ENCODE data around the gene SIRT1. TPM values are rescaled to one million over a fixed set of nuclear protein-coding genes. Genes with fewer than 3 reads are reported as not detected.

Gene SIRT1
- total RNA-seq, 1 experiment from 2014 or later = 83.8 TPM

- no peaks in the 10 kb centered on the region for H3K27me3 Mint-ChIP-seq (ENCODE audit: low read depth)
- Histone ChIP-seq H3K23ac (ENCODE audit: insufficient read length, low read depth, low read length) (no peak overlapping the region), H2BK15ac (ENCODE audit: low read depth, low read length) (no peak overlapping the region), H4K5ac (ENCODE audit: insufficient read length, low read depth, low read length) (no peak overlapping the region), H2BK5ac (ENCODE audit: insufficient read length, low read length) (no peak overlapping the region), H3K4me1 (ENCODE audit: insufficient read depth, low read length) (no peaks in the 10 kb centered on the region), H3K18ac (ENCODE audit: insufficient read length, low read depth, low read length) (no peak overlapping the region), H3K9ac (ENCODE audit: extremely low read depth, insufficient read length, low read length) (no peak overlapping the region), H3K4me2 (ENCODE audit: insufficient read depth, insufficient read length, low read length) (no peak overlapping the region), H3K27me3 (ENCODE audit: insufficient read depth, low read length) (no peaks in the 10 kb centered on the region), H3K9me3 (ENCODE audit: control insufficient read depth, low read depth, low read length) (no peaks in the 10 kb centered on the region), H2AK5ac (ENCODE audit: insufficient read length, low read length) (no peak overlapping the region), H4K8ac (replicated peaks; ENCODE audit: insufficient read length, low read depth, low read length) (no peak overlapping the region), H3K79me1 (ENCODE audit: insufficient read depth, low read depth, low read length, poor library complexity, severe bottlenecking) (no peaks in the 10 kb centered on the region), H2BK20ac (ENCODE audit: low read depth, low read length, poor library complexity, severe bottlenecking) (no peak overlapping the region), H3K79me2 (ENCODE audit: insufficient read depth, low read length) (no peaks in the 10 kb centered on the region), H3K27ac (ENCODE audit: insufficient read length, low read depth, low read length) (no peak overlapping the region), H3K14ac (ENCODE audit: insufficient read depth, low read length) (no peak overlapping the region), H3T11ph (ENCODE audit: low read length) (no peak overlapping the region), H3K4ac (ENCODE audit: low read depth, low read length) (no peak overlapping the region), H4K91ac (ENCODE audit: insufficient read length, low read depth, low read length) (no peak overlapping the region), H2BK120ac (ENCODE audit: low read depth, low read length, poor library complexity, severe bottlenecking) (no peak overlapping the region), H2BK12ac (ENCODE audit: insufficient read length, low read depth, low read length) (no peak overlapping the region), H2AFZ (ENCODE audit: low read length) (no peak overlapping the region), H3K23me2 (ENCODE audit: insufficient read length, low read depth, low read length, poor library complexity, severe bottlenecking) (no peaks in the 10 kb centered on the region), H3K56ac (ENCODE audit: insufficient read length, low read depth, low read length) (no peak overlapping the region), H4K20me1 (ENCODE audit: control insufficient read depth, insufficient read depth, insufficient read length) (no peaks in the 10 kb centered on the region)
- H3K4me3 Mint-ChIP-seq = no peak overlapping the region; a peak in 1 of 5 replicates
- TF ChIP-seq CTCF (conservative IDR thresholded peaks at IDR 0.05) = no peak
- WGBS (ENCODE audit: extremely low coverage, insufficient read length, low lambda C conversion rate) = no CpG with 5 or more reads among the region's 9 CpGs
- H3K27ac Mint-ChIP-seq = peak overlapping the region in 2 of 3 experiments; percentile 85 to 95; a peak in 4 of 7 replicates
- H3K9me3 Mint-ChIP-seq = no peaks in the 10 kb centered on the region
- H3K4me1 Mint-ChIP-seq = peaks cover 15 to 22% of the 10 kb centered on the region in 2 experiments
- H3K36me3 Mint-ChIP-seq (ENCODE audit: insufficient read depth in 1 of 3, low read depth in 3 of 3) = peaks cover 5 to 16% (median 5%) of the 10 kb centered on the region in 3 experiments; a peak in 5 of 7 replicates
- peak; percentile 62 for DNase-seq
Observed at GRCh38 chr10:67935223-67935622, 50.8 kb downstream of the SIRT1 start.
